Measurements from ENCODE around the gene HDAC10.

HDAC10 gene

GRCh38 chr22:50257041-50257440 is 6.0 kb upstream of the HDAC10 start:
- DNase-seq (ENCODE audit: low read depth in 2 of 2) = no peak

GRCh38 chr22:50256258-50256862 is 5.3 kb upstream of the HDAC10 start:
- no peak for DNase-seq (ENCODE audit: low read depth in 2 of 2)

- no peak for DNase-seq (ENCODE audit: low read depth in 2 of 2)
Measured at GRCh38 chr22:50255607-50256006, 4.5 kb upstream of the HDAC10 start.

- DNase-seq (ENCODE audit: low read depth in 2 of 2) = no peak
Measured at GRCh38 chr22:50255099-50255498, 4.0 kb upstream of the HDAC10 start.

GRCh38 chr22:50253941-50254340 is 2.9 kb upstream of the HDAC10 start:
- no peak for DNase-seq (ENCODE audit: low read depth in 2 of 2)

GRCh38 chr22:50253046-50253915 is 2.2 kb upstream of the HDAC10 start:
- no peak for DNase-seq (ENCODE audit: low read depth in 2 of 2)

GRCh38 chr22:50252082-50253045 is 1.3 kb upstream of the HDAC10 start:
- DNase-seq (ENCODE audit: low read depth in 2 of 2) = no peak

- DNase-seq (ENCODE audit: low read depth in 2 of 2) = no peak
Measured at GRCh38 chr22:50251477-50252081, 514 bp upstream of the HDAC10 start.

GRCh38 chr22:50250249-50250554 is 863 bp downstream of the HDAC10 start:
- DNase-seq (ENCODE audit: low read depth in 2 of 2) = no peak

GRCh38 chr22:50249341-50250248 is 1.5 kb downstream of the HDAC10 start:
- DNase-seq (ENCODE audit: low read depth in 2 of 2) = no peak

GRCh38 chr22:50248196-50249081 is 2.6 kb downstream of the HDAC10 start:
- DNase-seq (ENCODE audit: low read depth in 2 of 2) = no peak

GRCh38 chr22:50247748-50248147 is 3.3 kb downstream of the HDAC10 start:
- no peak for DNase-seq (ENCODE audit: low read depth in 2 of 2)

- DNase-seq (ENCODE audit: low read depth in 2 of 2) = no peak
Measured at GRCh38 chr22:50246242-50247175, 4.6 kb downstream of the HDAC10 start.

GRCh38 chr22:50245214-50246072 is 5.6 kb downstream of the HDAC10 start:
- no peak for DNase-seq (ENCODE audit: low read depth in 2 of 2)

GRCh38 chr22:50244420-50245213 is 6.4 kb downstream of the HDAC10 start, which contains the start of gene TUBGCP6:
Gene TUBGCP6 (minus strand): TSS chr22:50245023. CDS start chr22:50244459, 564 bp downstream.
- DNase-seq (ENCODE audit: low read depth in 2 of 2) = peak; percentile 61 to 68

GRCh38 chr22:50243685-50244419 is 7.2 kb downstream of the HDAC10 start:
- no peak for DNase-seq (ENCODE audit: low read depth in 2 of 2)
